IgD-negative memory B cell (primary cell): ENCODE results near the gene MOSMO. TPM values are rescaled to one million over a fixed set of nuclear protein-coding genes. Genes with fewer than 3 reads are reported as not detected.
A peak's percentile ranks its signal among the peaks of the same experiment; 100 is the strongest.
"Not testable (repeated sequence)": the region's sequence is repeated elsewhere in the genome, so short reads cannot be mapped to it uniquely, and the experiment has no call there.

Experiments used
- H3K27ac Mint-ChIP-seq, 3 donors: one replicate each; pipeline ENCODE4 v1.8.0; 2020 to 2022; ENCODE audit warnings: mild to moderate bottlenecking in 3 of 3, mixed read lengths in 3 of 3, moderate library complexity in 1 of 3
- H3K27me3 Mint-ChIP-seq: one replicate; pipeline ENCODE4 v1.8.0; 2021; ENCODE audit warnings: mixed read lengths
- H3K36me3 Mint-ChIP-seq: one replicate; pipeline ENCODE4 v1.8.0; 2020; ENCODE audit warnings: mild to moderate bottlenecking, mixed read lengths
- H3K4me1 Mint-ChIP-seq, 3 donors: one replicate each; pipeline ENCODE4 v1.8.0; 2020 to 2022; ENCODE audit warnings: mixed read lengths in 3 of 3, mild to moderate bottlenecking in 1 of 3
- H3K4me3 Mint-ChIP-seq, 4 donors: one replicate each; pipeline ENCODE4 v1.8.0; 2020 to 2022; ENCODE audit warnings: mild to moderate bottlenecking in 4 of 4, mixed read lengths in 4 of 4, moderate library complexity in 3 of 4
- H3K9me3 Mint-ChIP-seq, 3 donors: one replicate each; pipeline ENCODE4 v1.8.0; 2020 to 2021; ENCODE audit warnings: mixed read lengths in 3 of 3, mild to moderate bottlenecking in 1 of 3
- polyA plus RNA-seq: library from polyadenylated mRNA; unstranded; fragments of 300-500 nt; fragmentation: Illumina TruSeq; gene quantifications from one replicate; pipeline ENCODE4 v1.2.3, GENCODE V29; 2021

MOSMO gene
- polyA plus RNA-seq, 1 donor from 2014 or later: 4.1 TPM

DNA sequence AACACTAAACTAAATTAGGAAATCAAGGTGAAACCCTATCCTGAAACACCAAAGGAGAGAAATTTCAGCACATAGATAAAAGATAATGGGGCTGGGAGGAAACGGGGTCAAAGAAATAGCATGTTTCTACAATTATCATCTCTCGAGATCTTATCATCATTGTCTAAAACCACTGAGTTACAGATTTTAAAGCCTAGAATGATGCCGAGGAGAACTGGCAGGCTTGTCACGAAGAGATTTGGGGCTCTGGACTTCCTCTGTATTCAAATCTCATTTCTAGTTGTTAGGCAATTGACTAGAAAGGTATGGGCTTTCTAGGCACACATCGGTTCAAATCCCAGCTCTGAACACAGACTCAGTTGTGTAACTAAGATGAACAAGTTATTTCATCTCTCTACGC lies 16.3 kb upstream of the MOSMO start:
- Mint-ChIP-seq H3K9me3 (no peaks in the 10 kb centered on the region), H3K4me3 (no peak overlapping the region), H3K27me3 (no peaks in the 10 kb centered on the region), H3K36me3 (peaks cover 3% of the 10 kb centered on the region), H3K27ac (no peak overlapping the region), H3K4me1 (peaks cover 0 to 2% (median 0%) of the 10 kb centered on the region in 3 donors)

DNA sequence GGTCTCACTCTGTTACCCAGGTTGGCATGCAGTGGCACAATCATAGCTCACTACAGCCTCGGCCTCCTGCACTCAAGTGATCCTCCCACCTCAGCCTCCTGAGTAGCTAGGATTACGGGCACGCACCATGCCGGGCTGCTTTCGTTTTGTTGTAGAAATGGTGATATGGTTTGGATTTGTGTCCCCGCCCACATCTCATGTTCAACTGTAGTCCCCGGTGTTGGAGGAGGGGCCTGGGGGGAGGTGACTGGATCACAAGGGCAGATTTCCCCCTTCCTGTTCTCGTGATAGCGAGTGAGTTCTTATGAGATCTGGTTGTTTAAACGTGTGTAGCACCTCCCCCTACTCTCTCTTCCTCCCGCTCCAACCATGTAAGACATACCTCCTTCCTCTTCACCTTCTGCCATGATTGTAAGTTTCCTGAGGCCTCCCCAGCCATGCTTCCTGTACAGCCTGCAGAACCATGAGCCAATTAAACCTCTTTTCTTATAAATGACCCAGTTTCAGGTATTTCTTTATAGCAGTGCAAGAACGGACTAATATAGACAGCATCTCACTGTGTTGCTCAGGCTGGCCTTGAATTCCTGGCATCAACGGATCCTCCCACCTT lies 12.9 kb upstream of the MOSMO start:
- H3K36me3 Mint-ChIP-seq: peaks cover 3% of the 10 kb centered on the region
- no peaks in the 10 kb centered on the region for H3K9me3 Mint-ChIP-seq
- H3K27ac Mint-ChIP-seq: no peak overlapping the region
- peaks cover 0 to 2% (median 0%) of the 10 kb centered on the region in 3 donors for H3K4me1 Mint-ChIP-seq
- H3K4me3 Mint-ChIP-seq: no peak overlapping the region
- H3K27me3 Mint-ChIP-seq: no peaks in the 10 kb centered on the region

DNA sequence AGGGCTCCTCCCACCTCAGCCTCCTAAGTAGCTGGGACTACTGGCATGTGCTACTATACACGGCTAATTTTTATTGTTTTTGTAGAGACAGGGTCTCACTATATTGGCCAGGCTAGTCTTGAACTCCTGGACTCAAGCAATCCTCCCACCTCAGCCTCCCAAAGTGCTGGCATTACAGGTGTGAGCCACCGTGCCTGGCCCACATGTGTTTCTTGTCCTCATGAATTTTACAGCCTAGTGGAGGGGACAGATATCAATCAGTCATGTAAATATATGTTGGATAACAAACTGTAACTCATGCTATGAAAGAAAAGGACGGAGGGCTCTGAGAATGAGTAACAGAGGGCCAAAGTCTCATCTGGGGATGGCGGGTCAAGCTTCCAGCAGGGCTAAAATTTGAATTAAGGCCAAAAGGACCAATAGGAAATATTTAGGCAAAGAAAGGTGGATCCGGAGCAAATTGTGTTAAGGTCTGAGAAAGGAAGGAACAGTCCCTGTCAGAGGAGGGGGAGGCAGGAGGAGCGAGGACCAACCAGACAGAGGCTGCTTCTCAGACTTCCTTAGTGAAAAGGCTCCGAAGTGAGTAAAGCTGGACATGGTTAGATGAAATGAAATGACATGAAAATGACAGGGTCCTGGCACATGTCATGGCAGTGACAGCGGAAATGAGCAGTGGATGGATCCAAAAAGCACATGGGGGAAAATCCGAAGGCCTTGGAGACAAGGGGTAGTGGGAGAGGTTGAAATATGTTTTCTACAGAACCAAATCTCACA lies 10.8 kb upstream of the MOSMO start:
- no peaks in the 10 kb centered on the region for H3K9me3 Mint-ChIP-seq
- H3K27me3 Mint-ChIP-seq: peaks cover 1% of the 10 kb centered on the region
- no peak overlapping the region for H3K4me3 Mint-ChIP-seq
- peaks cover 5 to 6% (median 5%) of the 10 kb centered on the region in 3 donors for H3K4me1 Mint-ChIP-seq
- peaks cover 3% of the 10 kb centered on the region for H3K36me3 Mint-ChIP-seq
- H3K27ac Mint-ChIP-seq: no peak overlapping the region

DNA sequence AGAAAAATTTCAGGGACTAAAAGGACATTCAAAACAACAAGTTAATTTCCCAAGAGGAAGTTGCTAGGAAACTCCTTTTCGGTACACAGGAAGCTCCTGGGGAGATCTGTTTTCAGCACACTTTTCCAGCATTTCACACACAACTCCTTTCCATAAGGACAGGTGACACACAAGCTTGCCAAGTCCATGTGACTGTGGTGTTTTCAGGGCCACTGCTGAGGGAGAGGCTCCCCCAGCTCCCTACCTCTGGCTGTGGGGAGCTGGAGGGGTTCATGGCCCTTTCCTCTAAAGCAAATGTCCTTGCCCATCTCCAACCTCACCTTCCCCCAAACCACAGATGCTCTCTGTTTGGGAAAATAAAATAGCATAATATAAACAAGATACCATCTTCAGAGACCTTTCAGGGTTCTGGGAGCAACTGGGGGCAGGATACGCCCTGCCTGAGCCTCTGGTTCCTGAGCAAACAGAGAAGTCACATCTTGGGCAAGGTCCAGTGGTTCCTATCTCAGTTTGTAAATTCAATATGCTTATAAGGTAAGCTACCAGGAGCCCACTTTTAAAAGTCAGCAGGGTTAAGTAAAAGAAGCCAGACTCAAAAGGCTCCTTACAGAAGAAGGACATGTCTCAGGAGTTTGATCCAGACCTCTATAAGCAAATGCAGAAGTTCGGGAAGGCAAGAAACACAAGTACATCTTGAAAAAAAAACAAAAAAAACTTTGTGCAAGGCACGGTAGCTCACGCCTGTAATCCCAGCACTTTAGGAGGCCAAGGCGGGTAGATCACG lies 10.0 kb upstream of the MOSMO start:
- Mint-ChIP-seq H3K4me3 (no peak overlapping the region), H3K4me1 (peaks cover 5 to 6% (median 5%) of the 10 kb centered on the region in 3 donors), H3K36me3 (peaks cover 3% of the 10 kb centered on the region), H3K27ac (no peak overlapping the region), H3K9me3 (no peaks in the 10 kb centered on the region), H3K27me3 (peaks cover 1% of the 10 kb centered on the region)

GRCh38 chr16:22001591-22001990 lies 6.3 kb upstream of the MOSMO start:
- H3K9me3 Mint-ChIP-seq: no peaks in the 10 kb centered on the region
- H3K4me3 Mint-ChIP-seq: peak overlapping the region in 1 of 4 donors; percentile 46
- peaks cover 1% of the 10 kb centered on the region for H3K27me3 Mint-ChIP-seq
- peaks cover 4 to 8% (median 5%) of the 10 kb centered on the region in 3 donors for H3K4me1 Mint-ChIP-seq
- H3K27ac Mint-ChIP-seq: no peak overlapping the region
- H3K36me3 Mint-ChIP-seq: no peaks in the 10 kb centered on the region

DNA sequence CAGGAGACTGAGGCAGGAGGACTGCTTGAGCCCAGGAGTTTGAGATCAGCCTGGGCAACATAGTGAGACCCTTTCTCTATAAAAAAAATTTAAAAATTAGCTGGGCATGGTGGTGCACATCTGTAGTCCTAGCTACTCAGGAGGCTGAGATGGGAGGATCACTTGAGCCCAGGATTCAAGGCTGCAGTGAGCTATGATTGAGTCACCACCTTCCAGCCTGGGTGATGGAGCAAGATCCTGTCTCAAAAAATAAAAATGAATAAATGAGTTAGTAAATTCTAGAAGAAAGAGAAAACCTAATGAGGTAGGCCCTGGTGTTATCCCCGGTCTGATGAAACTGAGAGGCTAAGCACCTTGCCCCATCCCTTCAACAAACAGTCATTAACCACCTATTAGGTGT lies 5.9 kb upstream of the MOSMO start:
- not testable (repeated sequence) for H3K27ac Mint-ChIP-seq, H3K27me3 Mint-ChIP-seq, H3K4me3 Mint-ChIP-seq, H3K36me3 Mint-ChIP-seq, H3K9me3 Mint-ChIP-seq
- H3K4me1 Mint-ChIP-seq: peaks cover 7 to 12% (median 7%) of the 10 kb centered on the region in 3 donors

DNA sequence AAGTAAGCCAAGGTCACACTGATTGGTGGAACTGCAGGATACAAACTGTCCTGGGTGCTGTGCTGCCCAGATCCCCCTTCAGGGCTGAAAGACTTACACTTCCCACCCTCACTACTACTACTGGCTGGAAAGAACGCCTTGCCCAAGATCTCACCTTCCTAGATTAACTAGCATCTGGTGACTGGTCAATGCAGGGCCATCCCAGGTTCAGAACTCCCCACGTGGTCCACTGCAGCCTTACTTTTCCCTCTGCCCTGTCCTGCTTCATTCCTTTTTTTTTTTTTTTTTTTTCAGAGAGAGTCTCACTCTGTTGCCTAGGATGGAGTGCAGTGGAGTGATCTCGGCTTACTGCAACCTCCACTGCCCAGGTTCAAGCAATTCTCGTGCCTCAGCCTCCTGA lies 4.7 kb upstream of the MOSMO start:
- no peaks in the 10 kb centered on the region for H3K9me3 Mint-ChIP-seq
- no peak overlapping the region for H3K27ac Mint-ChIP-seq
- no peaks in the 10 kb centered on the region for H3K36me3 Mint-ChIP-seq
- H3K27me3 Mint-ChIP-seq: peaks cover 1% of the 10 kb centered on the region
- H3K4me3 Mint-ChIP-seq: no peak overlapping the region
- peaks cover 12 to 16% (median 12%) of the 10 kb centered on the region in 3 donors for H3K4me1 Mint-ChIP-seq

DNA sequence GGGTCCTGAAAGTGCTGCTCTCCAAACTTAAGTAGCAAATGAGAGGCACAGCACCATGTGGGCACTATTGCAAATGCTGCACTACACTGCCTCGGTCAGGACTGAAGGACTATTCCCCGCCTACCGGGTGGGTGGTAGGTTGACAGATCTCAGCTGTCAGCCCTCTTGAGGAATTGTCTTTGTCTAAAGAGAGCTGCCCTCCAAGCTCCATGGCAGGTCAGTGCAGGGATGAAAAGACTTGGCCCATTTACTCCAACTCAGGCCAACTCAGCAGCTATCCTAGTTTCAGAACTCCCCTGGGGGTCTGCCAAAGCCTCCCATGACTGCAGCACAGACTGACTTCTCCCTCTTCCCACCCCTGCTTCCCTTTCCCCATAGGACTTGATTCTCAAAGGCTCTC lies 3.6 kb upstream of the MOSMO start:
- H3K36me3 Mint-ChIP-seq: no peaks in the 10 kb centered on the region
- H3K9me3 Mint-ChIP-seq: no peaks in the 10 kb centered on the region
- H3K27me3 Mint-ChIP-seq: peaks cover 1% of the 10 kb centered on the region
- no peak overlapping the region for H3K27ac Mint-ChIP-seq
- peak overlapping the region in 1 of 4 donors; percentile 92 for H3K4me3 Mint-ChIP-seq
- peaks cover 12 to 19% (median 17%) of the 10 kb centered on the region in 3 donors for H3K4me1 Mint-ChIP-seq

GRCh38 chr16:22005746-22006145 lies 2.2 kb upstream of the MOSMO start:
- Mint-ChIP-seq H3K4me3 (peak overlapping the region in 1 of 4 donors; percentile 92), H3K36me3 (peaks cover 1% of the 10 kb centered on the region), H3K9me3 (no peaks in the 10 kb centered on the region), H3K4me1 (peaks cover 15 to 26% (median 24%) of the 10 kb centered on the region in 3 donors), H3K27ac (peak overlapping the region in 1 of 3 donors; percentile 74), H3K27me3 (peaks cover 1% of the 10 kb centered on the region)

DNA sequence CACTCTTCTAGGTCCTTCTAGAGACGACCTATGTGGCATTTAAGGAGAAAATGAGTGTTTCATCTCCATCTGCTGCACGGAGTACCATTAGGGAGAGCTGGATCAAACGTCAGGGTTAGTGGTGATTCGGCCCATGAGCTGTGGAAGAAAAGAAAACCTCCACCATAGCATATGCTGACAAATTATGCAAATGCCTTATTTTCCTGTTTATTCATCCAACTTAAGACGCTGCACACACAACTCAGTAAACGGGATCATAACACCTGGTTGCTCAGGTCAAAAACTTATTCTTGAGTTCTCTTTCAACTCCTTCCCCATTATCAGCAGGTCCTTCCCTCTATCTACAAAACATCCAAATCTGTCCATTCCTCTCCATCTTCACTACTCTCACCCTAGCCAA lies 1.3 kb upstream of the MOSMO start:
- H3K4me3 Mint-ChIP-seq: peak overlapping the region; percentile 10 to 95 (median 90)
- no peaks in the 10 kb centered on the region for H3K9me3 Mint-ChIP-seq
- peaks cover 1% of the 10 kb centered on the region for H3K36me3 Mint-ChIP-seq
- H3K4me1 Mint-ChIP-seq: peaks cover 15 to 27% (median 20%) of the 10 kb centered on the region in 3 donors
- H3K27ac Mint-ChIP-seq: peak overlapping the region in 2 of 3 donors; percentile 13 to 89
- no peaks in the 10 kb centered on the region for H3K27me3 Mint-ChIP-seq

- peak overlapping the region; percentile 87 to 95 (median 90) for H3K4me3 Mint-ChIP-seq
- H3K9me3 Mint-ChIP-seq: no peaks in the 10 kb centered on the region
- H3K4me1 Mint-ChIP-seq: peaks cover 15 to 32% (median 24%) of the 10 kb centered on the region in 3 donors
- H3K27me3 Mint-ChIP-seq: no peaks in the 10 kb centered on the region
- H3K36me3 Mint-ChIP-seq: peaks cover 1% of the 10 kb centered on the region
- peak overlapping the region; percentile 13 to 89 (median 57) for H3K27ac Mint-ChIP-seq
These were observed 777 bp upstream of the MOSMO start for GRCh38 chr16:22007159-22007508.

GRCh38 chr16:22008215-22009059 lies 526 bp downstream of the MOSMO start:
- no peaks in the 10 kb centered on the region for H3K9me3 Mint-ChIP-seq
- H3K27me3 Mint-ChIP-seq: no peaks in the 10 kb centered on the region
- peaks cover 18 to 39% (median 33%) of the 10 kb centered on the region in 3 donors for H3K4me1 Mint-ChIP-seq
- peak overlapping the region in 2 of 3 donors; percentile 63 to 64 for H3K27ac Mint-ChIP-seq
- peak overlapping the region; percentile 80 to 89 (median 85) for H3K4me3 Mint-ChIP-seq
- H3K36me3 Mint-ChIP-seq: peaks cover 1% of the 10 kb centered on the region

DNA sequence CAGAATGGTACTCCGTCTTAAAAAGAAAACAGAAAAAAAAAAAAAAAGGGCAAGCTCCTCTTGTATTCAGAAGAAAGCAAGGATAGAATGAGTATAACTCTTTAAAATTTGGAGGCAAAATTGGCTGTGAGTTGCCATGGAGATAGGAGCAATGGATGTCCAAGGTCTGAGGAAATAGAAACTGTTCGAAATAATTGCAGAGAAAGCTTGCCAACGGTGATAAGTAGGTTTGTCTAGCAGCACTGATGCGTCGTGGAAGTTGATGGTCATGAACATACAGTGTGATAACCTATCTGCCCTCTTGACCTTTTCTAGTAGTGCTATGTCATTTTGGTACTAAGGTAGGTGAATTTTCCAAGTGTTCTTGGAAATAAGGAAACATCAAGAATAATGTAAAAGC lies 3.0 kb downstream of the MOSMO start:
- H3K4me3 Mint-ChIP-seq: peak overlapping the region in 1 of 4 donors; percentile 75

DNA sequence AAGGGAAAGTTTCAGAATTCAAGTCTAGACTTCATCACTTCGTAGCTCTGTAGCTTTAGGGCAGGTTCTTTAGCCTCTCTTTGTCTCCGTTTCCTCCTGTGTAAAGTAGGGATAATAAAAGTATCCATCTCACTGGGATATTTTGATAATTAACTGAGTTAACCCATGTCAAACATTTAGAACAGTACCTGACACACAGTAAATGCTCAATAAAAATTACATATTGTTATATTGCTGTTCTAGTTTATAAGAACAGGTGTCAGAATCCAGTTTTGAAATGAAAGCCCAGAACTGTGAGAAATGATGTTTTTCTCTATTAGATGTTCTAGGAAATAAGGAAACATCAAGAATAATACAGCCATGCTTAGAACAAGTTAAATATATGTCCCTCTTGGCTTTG lies 4.3 kb downstream of the MOSMO start:
- H3K27ac Mint-ChIP-seq: no peak overlapping the region
- no peaks in the 10 kb centered on the region for H3K9me3 Mint-ChIP-seq
- peaks cover 1% of the 10 kb centered on the region for H3K36me3 Mint-ChIP-seq
- H3K27me3 Mint-ChIP-seq: no peaks in the 10 kb centered on the region
- H3K4me3 Mint-ChIP-seq: peak overlapping the region in 1 of 4 donors; percentile 75
- H3K4me1 Mint-ChIP-seq: peaks cover 26 to 52% (median 42%) of the 10 kb centered on the region in 3 donors

More for the DNA sequence above, 3.0 kb downstream of the MOSMO start:
- Mint-ChIP-seq H3K27me3 (no peaks in the 10 kb centered on the region), H3K9me3 (no peaks in the 10 kb centered on the region), H3K4me1 (peaks cover 29 to 52% (median 45%) of the 10 kb centered on the region in 3 donors), H3K36me3 (peaks cover 1% of the 10 kb centered on the region), H3K27ac (no peak overlapping the region)
